LNCaP clone FGC (cell line): ENCODE data around the gene CPEB4.

Experiments used
- DNase-seq: peaks from one replicate; pipeline ENCODE4 v3.0.0-alpha.2; 2011; ENCODE audit warnings: low read depth
- H3K4me3 ChIP-seq: 2 replicates; pipeline ENCODE4 v1.5.1; 2011; ENCODE audit warnings: mild to moderate bottlenecking, low read depth, low read length, control low read depth
- TF ChIP-seq, protein P1 (sequence below): IDR thresholded peaks from 2 replicates; pipeline ENCODE4 v1.5.1; 2012; ENCODE audit warnings: mild to moderate bottlenecking; ENCODE audit not compliant: control insufficient read depth, insufficient read depth; ENCODE audit errors: extremely low read depth

CPEB4 gene

GRCh38 chr5:173853370-173854131, 34.6 kb upstream of the CPEB4 start:
- TF ChIP-seq, protein P1, sequence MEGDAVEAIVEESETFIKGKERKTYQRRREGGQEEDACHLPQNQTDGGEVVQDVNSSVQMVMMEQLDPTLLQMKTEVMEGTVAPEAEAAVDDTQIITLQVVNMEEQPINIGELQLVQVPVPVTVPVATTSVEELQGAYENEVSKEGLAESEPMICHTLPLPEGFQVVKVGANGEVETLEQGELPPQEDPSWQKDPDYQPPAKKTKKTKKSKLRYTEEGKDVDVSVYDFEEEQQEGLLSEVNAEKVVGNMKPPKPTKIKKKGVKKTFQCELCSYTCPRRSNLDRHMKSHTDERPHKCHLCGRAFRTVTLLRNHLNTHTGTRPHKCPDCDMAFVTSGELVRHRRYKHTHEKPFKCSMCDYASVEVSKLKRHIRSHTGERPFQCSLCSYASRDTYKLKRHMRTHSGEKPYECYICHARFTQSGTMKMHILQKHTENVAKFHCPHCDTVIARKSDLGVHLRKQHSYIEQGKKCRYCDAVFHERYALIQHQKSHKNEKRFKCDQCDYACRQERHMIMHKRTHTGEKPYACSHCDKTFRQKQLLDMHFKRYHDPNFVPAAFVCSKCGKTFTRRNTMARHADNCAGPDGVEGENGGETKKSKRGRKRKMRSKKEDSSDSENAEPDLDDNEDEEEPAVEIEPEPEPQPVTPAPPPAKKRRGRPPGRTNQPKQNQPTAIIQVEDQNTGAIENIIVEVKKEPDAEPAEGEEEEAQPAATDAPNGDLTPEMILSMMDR = no peak
- no peak overlapping the region for H3K4me3 ChIP-seq
- no peak for DNase-seq

GRCh38 chr5:173855162-173855994, 32.8 kb upstream of the CPEB4 start:
- no peak overlapping the region for H3K4me3 ChIP-seq
- DNase-seq = no peak
- TF ChIP-seq, protein P1 = no peak

DNA sequence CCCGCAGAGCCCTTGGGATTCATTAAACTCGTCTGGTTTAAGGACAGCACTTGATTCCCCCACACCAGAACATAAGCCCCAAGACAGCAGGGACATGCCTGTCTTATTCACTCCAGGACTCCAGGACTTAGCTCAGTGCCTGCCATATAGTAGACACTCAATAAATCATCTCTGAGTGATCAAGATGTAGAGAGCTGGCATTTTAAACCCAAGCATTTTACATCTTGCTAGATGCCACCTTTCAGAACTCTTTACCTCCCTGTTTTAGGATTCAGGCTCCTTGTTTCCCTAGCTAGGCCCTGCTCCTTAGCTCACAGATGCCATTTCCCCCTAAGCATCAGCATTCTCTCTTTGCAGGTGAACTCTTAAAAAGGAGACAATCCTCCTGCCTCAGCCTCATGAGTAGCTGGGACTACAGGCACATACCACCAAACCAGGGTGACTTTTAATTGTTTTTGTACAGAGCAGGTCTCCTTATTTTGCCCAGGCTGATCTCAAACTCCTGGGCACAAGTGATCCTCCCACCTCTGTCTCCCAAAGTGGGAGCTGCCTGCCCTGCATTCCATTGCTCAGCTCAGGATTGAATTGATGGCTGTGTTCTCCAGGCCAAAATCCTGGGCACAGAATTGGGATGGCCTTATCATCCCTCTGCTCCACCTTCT, 32.0 kb upstream of the CPEB4 start:
- DNase-seq = no peak
- TF ChIP-seq, protein P1 = no peak

GRCh38 chr5:173857234-173857633, 30.9 kb upstream of the CPEB4 start:
- no peak for DNase-seq
- TF ChIP-seq, protein P1 = no peak
- no peak overlapping the region for H3K4me3 ChIP-seq

More for the DNA sequence above, 32.0 kb upstream of the CPEB4 start:
- no peak overlapping the region for H3K4me3 ChIP-seq

GRCh38 chr5:173858021-173858669, 30.0 kb upstream of the CPEB4 start:
- TF ChIP-seq, protein P1 = no peak
- no peak overlapping the region for H3K4me3 ChIP-seq
- no peak for DNase-seq

DNA sequence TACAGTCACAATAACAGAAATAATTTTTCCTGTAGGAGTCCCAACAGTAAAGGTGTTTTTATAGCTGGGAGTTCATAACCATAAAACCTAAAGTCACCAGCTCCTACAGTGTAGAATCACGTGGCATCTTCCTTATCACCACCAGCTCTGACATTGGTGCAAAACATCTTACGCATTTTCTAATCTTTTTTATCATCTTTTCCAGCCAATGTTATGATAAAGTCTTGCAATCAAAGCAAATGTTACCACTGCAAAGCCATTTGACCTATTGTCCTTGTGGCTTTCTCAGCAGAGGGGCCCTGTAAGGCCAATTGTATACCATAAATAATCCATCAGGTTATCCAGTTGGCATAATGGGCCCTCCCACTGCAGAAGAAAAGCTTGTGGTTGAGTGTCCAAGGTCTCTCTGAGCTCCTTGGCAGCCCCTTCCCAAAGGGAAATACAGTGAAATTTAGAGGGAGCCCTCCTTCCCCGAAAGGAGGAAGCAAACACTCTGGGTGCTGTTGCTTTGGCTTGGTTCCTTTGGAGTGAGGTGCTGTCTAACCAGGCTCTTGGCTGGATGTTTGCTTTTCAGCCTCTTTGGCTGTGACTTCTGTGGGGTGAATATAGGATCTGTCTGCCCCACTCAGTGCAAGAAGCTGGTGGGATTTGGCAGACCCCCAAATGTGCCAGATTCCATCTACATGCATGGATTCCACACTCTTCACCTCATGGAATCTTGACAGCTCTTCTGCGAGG, 29.3 kb upstream of the CPEB4 start:
- TF ChIP-seq, protein P1 = no peak
- H3K4me3 ChIP-seq = no peak overlapping the region
- DNase-seq = no peak
